HG02884 (cell line): Measurements from ENCODE around the gene NR1H2.
"Not testable (repeated sequence)": the region's sequence is repeated elsewhere in the genome, so short reads cannot be mapped to it uniquely, and the experiment has no call there.

Experiments used
- ATAC-seq: cut with Tn5 transposase; IDR thresholded peaks from one replicate; pipeline ENCODE4 v1.9.1; 2021; ENCODE audit warnings: mild to moderate bottlenecking, moderate library complexity; ENCODE audit not compliant: unreplicated experiment

NR1H2 gene

DNA sequence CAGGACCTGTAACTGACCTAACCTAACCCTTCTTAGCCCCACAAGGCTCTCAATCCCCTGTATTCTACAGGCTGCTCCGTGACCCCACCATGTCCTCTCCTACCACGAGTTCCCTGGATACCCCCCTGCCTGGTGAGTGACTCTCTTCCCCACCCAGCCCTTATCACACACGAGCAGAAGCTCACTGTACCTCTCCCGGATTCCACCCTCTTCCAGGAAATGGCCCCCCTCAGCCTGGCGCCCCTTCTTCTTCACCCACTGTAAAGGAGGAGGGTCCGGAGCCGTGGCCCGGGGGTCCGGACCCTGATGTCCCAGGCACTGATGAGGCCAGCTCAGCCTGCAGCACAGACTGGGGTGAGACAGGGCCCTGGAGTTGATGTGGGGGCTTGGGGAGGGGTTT lies 1.3 kb downstream of the NR1H2 start:
- no peak for ATAC-seq

DNA sequence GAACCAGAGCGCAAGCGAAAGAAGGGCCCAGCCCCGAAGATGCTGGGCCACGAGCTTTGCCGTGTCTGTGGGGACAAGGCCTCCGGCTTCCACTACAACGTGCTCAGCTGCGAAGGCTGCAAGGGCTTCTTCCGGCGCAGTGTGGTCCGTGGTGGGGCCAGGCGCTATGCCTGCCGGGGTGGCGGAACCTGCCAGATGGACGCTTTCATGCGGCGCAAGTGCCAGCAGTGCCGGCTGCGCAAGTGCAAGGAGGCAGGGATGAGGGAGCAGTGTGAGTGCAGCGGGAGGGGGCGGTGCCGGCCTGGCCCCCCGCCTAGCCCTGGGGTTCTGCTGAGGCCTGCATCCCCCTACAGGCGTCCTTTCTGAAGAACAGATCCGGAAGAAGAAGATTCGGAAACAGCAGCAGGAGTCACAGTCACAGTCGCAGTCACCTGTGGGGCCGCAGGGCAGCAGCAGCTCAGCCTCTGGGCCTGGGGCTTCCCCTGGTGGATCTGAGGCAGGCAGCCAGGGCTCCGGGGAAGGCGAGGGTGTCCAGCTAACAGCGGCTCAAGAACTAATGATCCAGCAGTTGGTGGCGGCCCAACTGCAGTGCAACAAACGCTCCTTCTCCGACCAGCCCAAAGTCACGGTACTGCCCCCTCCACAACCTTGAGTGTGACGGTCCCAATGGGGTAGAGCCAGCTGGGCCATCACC lies 2.1 kb downstream of the NR1H2 start:
- ATAC-seq = no peak

DNA sequence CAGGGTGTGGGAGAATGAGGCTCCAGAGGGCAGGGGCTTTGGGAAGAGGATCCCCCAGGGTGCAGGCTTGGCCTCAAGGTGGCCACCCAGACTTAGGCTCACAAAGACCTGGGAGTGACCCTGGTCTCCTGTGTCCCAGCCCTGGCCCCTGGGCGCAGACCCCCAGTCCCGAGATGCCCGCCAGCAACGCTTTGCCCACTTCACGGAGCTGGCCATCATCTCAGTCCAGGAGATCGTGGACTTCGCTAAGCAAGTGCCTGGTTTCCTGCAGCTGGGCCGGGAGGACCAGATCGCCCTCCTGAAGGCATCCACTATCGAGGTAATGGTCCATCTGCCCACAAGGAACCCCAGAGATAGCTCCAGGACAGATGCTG lies 2.6 kb downstream of the NR1H2 start:
- ATAC-seq = no peak

DNA sequence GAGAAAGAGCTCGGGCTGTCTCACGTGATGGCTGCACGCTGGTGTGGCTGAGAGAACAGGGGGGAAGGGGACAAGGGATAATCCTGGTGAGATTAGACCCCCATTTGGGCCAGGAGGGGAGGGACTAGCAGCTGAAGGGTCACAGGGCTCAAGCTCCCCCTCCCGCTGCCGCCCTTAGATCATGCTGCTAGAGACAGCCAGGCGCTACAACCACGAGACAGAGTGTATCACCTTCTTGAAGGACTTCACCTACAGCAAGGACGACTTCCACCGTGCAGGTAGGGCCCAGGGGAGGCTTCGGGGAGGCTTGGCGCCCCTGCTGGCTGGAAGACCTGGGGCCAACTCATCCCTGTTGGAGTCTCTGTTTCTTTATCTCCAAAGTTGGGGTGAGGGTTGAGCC lies 3.3 kb downstream of the NR1H2 start:
- no peak for ATAC-seq

DNA sequence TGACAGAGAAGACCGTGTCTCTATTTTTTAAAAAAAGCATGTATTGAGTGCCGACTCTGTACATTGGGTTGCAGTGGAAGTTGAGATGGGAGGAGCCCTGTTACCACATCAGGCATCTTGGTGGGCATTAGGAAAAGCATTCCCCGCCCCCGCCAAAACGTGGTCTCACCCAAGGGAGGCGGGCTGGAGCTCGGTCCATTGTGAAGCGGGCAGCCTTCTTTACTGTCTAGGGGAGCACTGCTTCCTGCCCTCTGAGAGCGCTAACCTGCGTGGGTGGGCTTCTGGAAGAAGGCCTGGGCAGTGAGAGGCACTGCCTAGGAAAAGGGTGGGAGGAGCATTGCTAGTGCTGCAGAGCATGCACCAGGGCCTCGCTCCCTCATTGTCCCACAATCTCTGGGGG lies 3.9 kb downstream of the NR1H2 start:
- no peak for ATAC-seq

DNA sequence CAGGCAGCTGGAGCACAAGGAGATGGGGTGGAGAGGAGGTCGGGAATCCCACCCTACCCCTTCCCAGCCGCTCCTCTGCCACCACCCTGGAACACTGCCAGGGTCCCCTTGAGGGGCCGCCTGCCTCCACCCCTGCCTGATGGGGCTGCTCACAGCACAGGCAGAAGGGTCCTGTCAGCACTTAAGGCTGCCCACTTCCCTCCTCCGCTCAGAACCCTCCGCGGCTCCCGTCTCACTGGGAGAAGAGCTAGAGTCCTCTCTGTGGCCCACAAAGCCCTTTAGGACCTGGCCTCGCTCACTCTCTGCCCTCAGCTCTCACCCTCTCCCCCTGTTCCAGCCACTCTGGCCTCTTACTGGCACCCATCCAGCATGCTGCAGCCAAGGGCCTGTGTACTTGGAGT lies 4.5 kb downstream of the NR1H2 start:
- ATAC-seq = no peak

DNA sequence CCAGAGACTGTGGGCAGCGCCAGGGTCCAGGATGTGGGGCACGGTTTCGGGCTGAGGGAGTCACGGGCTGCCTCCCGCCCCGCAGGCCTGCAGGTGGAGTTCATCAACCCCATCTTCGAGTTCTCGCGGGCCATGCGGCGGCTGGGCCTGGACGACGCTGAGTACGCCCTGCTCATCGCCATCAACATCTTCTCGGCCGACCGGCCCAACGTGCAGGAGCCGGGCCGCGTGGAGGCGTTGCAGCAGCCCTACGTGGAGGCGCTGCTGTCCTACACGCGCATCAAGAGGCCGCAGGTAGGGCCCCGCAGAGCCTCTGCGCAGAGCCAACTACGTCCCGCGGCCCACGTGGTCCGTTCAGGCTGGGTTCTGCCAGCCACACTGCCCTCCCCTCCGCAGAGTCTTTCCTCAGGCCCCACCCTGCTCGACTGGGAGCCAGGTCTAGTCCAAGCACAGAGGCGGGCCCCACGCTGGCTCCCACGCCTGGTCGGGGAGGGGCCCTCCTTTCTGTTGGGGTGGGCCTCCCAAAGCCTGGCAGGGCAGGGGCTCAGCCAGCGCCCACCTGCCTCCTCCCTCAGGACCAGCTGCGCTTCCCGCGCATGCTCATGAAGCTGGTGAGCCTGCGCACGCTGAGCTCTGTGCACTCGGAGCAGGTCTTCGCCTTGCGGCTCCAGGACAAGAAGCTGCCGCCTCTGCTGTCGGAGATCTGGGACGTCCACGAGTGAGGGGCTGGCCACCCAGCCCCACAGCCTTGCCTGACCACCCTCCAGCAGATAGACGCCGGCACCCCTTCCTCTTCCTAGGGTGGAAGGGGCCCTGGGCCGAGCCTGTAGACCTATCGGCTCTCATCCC lies 5.8 kb downstream of the NR1H2 start:
- ATAC-seq = no peak

DNA sequence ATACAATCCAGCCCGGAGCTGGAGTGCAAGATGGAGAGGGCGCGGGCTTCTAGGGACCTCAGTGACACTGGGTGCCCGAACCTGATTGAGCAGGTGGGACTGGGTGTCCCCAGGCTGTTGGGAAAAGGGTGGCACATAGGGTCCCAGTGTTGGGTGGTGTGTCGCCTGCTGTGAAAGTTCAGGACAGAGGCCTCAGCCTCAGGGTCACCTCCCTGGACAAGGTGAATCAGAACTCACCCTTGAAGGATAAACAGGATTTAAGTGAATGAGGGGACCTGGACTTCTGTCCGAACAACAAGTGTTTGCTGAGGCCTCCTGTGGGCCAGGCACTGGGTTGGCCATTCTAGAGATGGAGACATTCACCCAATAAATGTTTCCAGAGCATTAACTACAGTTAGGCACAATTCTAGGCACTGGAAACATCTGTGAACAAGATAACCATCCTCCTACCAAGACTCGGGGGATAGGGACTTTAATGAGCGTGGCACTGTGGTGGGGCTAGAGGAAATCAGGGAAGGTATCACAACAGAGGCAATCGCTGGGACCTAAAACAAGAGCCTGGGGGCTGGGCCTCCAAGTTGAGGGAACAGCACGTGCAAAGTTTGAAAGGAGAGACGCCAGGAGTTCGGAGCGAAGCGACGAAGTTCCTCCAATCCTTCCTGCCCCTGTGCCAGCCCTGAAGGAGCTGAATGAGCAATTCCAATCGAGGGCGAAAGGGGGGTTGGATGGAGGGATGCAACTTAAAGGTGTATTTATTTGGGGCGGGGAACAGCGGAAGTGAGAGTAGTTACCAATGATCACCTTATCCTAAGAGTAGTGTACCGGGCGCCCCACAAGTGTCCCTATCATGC lies 7.0 kb downstream of the NR1H2 start:
- ATAC-seq = peak; percentile 1

DNA sequence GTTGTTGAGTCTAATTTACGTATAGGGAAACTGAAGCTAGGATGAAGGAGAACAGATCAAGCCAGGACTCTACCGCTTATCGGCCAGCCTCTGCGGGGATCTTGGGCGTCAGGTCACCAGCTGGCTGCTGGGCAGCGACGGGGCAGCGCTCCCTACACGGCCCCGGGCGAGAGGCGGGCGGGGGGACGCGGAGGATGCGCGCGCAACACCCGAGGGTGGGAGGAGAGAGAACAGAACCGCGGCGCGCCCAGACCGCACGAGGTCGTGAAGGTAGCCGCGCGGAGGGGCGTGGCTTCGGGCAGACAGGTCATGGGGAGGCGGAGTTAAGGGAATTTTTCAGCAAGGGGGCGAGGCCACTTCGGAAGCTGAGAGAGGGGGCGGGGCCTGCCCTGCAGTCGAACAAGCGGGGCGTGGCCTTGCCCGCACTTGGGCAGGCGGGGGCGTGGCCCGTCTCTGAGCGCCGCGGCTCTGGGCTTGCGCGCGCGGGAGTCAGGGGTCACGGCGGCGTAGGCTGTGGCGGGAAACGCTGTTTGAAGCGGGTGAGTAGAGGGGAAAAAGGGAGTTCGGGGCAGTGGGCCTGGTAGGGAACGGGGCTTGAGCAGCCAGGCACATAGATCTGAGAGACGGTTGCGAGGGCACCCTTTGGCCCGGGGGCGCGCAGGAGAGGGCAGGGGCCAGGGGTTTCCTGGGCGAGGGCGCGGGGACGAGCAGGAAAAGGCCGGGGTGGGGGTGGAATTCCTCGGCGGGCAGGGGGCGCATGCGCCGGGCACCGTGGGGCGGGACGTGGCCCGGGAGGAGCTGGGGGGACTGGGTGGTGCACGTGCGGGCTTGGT lies 7.8 kb downstream of the NR1H2 start, which contains the start of gene POLD1:
POLD1 (plus strand) TSS at position 496 of the 833 bp plus-strand sequence. CDS start 14,505 bp downstream, outside the sequence.
- ATAC-seq = peak; percentile 68

DNA sequence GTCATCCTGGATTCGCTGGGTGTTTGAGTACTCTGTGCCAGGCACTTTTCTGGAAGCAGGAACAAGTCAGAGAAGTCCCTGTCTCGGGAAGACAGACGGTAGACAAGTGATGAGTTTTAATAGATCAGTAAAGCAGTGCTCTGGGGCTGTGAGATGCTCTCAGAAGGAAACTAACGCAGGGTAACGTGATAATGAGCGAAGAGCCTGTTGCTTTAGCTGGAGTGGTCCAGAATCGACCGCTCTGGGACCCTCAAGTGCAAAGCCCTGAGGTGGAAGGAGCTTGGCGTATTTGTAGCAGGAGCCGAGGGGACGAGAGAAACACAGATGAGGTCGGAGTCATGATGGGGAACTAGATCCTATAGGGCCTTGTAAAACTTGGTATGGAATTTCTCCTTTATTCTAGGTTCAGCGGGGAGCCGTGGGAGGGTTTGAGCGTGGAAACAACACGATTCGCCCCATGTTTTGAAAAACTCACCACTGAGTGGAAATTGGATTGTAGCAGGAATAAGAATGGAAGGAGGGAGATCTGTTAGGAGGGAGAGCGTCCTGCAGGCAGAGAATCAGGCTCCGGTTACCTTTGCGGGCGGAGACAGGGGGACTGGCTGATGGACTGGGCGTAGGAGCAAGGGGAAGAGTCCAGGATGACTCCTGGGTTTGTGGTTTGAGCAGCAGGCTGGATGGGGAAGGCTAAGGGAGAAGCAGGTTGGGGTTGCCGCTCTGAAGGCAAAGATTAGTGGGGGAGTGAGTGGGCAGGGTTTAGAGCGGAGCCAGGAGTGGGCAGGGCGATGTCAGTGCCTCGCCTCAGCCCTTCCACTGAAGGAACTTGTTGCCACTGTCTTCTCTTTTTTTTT lies 8.7 kb downstream of the NR1H2 start:
- no peak for ATAC-seq

DNA sequence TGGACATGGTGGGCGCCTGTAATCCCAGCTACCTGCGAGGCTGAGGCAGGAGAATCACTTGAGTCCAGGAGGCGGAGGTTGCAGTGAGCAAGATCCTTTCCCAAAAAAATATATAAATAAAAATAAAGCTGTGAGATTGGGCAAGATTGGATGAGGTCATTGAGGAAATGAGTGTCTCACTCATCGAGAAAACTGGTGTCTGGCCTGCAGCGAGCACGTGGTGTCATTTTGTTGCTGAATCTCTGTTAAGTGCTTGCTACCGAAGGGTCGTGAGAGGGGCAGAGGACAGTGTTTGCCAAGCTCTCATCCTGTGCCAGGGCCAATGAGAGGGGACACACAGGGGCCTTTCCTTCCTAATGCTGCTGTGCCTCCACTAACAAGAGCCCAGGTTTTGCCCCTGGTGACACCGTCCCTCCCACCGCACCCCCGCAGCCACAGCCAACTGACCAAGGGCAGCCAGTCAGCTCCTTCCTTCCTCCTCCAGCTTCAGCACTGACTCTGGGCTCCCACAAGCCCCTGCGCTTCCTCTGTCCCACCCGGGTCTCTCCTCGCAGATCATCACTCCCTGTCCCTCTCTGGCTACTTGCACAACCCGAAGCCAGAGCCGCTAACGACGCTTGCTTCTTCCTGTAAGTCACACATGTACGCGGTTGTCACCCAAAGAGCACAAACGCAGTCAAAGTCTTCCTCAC lies 11.1 kb downstream of the NR1H2 start:
- no peak for ATAC-seq

DNA sequence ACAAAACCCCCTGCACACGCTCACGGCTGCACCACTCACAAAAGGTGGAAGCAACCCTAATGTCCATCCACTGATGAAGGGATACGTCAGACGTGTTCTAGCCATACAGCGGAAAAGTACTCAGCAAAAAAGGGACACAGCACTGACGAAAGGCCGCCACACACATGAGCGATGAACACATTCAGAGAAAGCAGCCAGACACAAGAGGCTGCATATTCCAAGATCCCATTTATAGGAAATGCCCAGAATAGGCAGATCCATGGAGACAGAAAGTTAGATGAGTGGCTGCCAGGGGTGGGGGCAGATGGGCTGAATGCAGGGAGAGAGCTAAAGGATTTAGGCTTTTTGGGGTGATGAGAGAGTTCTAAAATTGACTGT lies 11.6 kb downstream of the NR1H2 start:
- ATAC-seq = no peak

DNA sequence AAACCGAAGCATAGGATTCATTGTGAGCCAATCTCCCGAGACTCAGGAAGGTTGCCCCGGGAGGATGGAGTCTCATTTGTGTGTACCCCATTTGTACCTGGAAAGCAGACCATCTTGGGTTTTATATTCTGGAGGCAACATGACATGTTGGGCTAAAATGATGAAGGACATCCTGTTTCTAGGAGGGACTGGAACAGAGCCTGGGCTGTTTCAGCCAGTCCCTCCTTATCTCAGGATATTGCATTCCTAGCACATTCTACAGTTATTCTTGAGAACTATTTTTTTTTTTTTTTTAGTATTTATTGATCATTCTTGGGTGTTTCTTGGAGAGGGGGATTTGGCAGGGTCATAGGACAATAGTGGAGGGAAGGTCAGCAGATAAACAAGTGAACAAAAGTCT lies 14.0 kb downstream of the NR1H2 start:
- ATAC-seq = not testable (repeated sequence)

DNA sequence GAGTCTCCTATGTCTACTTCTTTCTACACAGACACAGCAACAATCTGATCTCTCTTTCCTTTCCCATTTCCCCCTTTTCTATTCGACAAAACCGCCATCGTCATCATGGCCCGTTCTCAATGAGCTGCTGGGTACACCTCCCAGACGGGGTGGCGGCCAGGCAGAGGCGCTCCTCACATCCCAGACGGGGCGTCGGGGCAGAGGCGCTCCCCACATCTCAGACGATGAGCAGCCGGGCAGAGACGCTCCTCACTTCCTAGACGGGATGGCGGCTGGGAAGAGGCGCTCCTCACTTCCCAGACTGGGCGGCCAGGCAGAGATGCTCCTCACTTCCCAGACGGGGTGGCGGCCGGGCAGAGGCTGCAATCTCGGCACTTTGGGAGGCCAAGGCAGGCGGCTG lies 14.7 kb downstream of the NR1H2 start:
- not testable (repeated sequence) for ATAC-seq

DNA sequence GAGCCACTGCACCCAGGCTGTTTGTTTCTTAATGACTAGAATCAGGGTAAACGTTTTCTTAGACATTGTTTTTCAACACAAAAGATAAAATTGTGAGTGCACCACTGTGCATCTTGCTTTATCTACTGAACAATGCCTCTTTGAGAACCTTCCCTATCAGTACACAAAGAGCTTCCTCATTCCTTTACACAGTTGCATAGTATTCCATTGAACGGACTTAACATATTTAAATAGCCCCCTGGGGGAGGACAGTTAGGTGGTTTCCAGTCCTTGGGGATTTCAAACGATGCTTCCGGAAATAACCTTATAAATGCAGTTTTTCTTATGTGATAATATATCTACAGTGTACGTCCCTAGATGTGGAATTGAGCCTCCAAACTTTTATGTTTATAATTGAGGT lies 16.5 kb downstream of the NR1H2 start:
- ATAC-seq = no peak

DNA sequence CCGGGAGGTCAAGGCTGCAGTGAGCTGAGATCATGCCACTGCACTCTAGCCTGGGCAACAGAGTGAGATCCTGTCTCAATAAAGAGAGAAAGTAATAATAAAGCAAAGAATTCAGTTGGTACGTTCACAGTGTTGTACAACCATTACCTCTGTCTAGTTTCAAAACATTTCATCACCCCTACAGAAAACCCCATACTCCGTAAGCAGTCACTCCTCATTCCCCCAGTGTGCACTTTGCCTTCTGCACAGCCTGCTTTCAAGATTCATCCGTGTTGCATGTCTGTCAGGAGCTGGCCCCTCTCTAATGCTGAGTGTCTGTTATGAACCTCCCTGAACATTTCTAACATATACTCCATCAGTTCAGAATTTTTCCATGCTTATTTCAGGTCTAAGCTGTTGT lies 17.3 kb downstream of the NR1H2 start:
- no peak for ATAC-seq

DNA sequence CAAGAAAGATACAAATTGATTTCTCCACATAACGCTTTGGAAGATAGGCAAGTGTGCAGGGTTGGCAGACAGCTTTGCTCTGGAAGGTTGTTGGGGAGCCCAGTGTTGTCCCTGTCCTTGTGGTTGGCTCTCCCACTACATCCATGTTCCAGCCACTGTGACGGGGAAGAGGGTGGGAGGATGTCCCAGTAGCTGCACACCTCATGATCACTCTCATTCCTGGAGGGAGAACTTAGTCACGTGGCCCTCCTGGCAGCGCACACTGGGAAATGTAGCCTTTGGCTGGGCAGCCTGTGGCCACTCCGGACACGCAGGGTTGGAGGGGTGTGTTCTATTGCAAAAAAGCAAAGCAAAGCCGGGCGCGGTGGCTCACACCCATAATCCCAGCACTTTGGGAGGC lies 17.8 kb downstream of the NR1H2 start:
- no peak for ATAC-seq

DNA sequence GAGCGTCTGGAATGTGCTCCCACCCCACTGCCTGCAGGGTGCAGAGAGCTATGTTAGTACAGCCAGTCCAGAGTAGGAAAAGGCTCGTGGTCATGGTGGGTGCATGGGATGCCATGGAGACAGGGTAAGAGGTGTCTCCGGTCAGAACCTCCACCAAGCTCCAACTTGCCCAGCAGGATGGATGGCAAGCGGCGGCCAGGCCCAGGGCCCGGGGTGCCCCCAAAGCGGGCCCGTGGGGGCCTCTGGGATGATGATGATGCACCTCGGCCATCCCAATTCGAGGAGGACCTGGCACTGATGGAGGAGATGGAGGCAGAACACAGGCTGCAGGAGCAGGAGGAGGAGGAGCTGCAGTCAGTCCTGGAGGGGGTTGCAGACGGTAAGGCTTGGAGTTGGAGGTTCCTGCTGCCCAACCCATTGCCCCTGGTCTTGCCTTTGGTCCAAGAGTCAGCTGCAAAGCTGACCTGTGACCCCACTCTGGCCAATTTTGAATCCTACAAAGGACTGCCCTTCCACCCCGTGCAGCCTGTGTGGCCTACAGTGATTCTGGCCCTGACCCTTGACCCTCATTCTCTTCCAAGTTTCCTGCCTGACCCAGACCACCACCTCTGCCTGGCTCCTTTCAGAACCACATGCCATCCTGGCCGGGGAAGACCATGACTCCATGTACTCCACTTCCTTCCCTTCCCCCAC lies 22.6 kb downstream of the NR1H2 start:
- no peak for ATAC-seq

DNA sequence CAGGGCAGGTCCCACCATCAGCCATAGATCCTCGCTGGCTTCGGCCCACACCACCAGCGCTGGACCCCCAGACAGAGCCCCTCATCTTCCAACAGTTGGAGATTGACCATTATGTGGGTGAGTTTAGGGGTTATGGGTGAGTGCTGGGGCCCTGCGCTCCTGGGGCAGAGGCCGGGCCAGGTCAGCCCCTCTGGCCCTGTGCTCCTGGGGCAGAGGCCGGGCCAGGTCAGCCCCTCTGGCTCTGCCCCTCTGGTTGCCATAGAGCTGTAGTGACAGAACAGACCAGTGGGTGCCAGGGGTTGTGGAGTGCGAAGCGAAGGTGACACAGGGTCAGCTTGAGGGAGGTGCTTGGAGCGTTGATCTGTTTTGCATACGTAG lies 23.1 kb downstream of the NR1H2 start:
- no peak for ATAC-seq
